ENCODE data around the gene SSTR3. TPM values are rescaled to one million over a fixed set of nuclear protein-coding genes. Genes with fewer than 3 reads are reported as not detected.
"Not testable (repeated sequence)": the region's sequence is repeated elsewhere in the genome, so short reads cannot be mapped to it uniquely, and the experiment has no call there.

SSTR3 gene
- total RNA-seq, 4 donors from 2014 or later: 0.16 to 0.41 TPM; not detected in 2

DNA sequence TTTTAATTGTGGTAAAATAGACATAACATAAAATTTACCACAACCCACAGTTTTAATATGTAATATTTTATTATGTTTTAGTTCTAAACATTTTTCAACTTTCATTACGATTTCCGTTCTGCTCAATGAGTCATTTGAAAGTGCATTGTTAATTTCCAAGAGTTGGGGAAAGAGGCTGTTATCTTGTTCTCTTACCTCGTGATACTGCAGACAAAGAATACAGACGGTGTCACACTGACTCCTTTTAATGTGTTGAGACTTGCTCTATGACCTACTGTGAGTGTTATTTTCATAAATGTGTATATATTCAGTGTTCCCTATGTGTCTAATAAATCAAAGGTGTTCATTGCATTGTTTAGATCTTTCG is 42.6 kb upstream of the SSTR3 start:
- DNase-seq: no peak
- intact Hi-C loops (cut with DNase I; ENCODE audit: low total_unique reads): no loop called here
- no peaks in the 10 kb centered on the region for H3K9me3 ChIP-seq
- no peak overlapping the region for H3K27ac ChIP-seq
- peaks cover 0 to 11% (median 7%) of the 10 kb centered on the region in 4 donors for H3K4me1 ChIP-seq
- 67 to 69% methylated on average over 5 of the region's 5 CpGs for WGBS, 2 donors (ENCODE audit: low coverage in 1 of 2)
- TF ChIP-seq EP300 (IDR thresholded peaks at IDR 0.05; ENCODE audit: low read depth) (no peak), POLR2AphosphoS5 (IDR thresholded peaks at IDR 0.05) (no peak), POLR2A (IDR thresholded peaks at IDR 0.05) (no peak)
- TF ChIP-seq, protein P1, sequence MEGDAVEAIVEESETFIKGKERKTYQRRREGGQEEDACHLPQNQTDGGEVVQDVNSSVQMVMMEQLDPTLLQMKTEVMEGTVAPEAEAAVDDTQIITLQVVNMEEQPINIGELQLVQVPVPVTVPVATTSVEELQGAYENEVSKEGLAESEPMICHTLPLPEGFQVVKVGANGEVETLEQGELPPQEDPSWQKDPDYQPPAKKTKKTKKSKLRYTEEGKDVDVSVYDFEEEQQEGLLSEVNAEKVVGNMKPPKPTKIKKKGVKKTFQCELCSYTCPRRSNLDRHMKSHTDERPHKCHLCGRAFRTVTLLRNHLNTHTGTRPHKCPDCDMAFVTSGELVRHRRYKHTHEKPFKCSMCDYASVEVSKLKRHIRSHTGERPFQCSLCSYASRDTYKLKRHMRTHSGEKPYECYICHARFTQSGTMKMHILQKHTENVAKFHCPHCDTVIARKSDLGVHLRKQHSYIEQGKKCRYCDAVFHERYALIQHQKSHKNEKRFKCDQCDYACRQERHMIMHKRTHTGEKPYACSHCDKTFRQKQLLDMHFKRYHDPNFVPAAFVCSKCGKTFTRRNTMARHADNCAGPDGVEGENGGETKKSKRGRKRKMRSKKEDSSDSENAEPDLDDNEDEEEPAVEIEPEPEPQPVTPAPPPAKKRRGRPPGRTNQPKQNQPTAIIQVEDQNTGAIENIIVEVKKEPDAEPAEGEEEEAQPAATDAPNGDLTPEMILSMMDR (IDR thresholded peaks at IDR 0.05): no peak
- in situ Hi-C loops (cut with MboI; ENCODE audit: low pct_ligation_motif_present in 1 of 4, low pct_unique_long_range_greater_than_20kb in 1 of 4, low sequenced_read_pairs in 3 of 4): no loop called here
- peaks cover 77% of the 10 kb centered on the region for H3K27me3 ChIP-seq
- H3K36me3 ChIP-seq: no peaks in the 10 kb centered on the region
- H3K4me3 ChIP-seq: no peak overlapping the region

DNA sequence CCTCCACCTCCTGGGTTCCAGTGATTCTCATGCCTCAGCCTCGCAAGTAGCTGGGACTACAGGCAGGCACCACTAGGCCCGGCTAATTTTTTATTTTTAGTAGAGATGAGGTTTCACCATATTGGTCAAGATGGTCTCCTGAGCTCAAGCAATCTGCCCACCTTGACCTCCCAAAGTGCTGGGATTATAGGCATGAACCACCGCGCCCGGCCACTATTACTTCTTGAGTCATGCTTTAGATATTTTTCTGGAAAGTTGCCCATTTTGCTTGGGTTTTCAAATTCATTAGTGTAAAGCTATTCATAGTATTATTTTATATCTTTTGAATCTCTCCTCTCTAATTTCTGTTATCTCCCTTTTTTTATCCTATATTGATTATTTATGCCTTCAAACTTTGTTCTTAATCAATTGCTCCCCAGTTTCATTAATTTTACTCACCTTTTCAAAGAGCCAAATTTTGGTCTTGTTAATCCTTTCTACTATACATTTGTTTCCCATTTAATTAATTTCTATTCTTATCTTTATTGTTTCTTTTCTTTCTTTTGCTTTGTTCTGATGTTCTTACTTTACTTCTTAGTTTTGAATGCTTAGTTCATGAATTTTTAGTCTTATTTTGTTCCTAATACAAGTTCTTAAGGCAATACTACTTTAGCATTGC is 42.1 kb upstream of the SSTR3 start:
- DNase-seq: no peak
- no peak overlapping the region for H3K27ac ChIP-seq
- H3K4me1 ChIP-seq: peaks cover 0 to 8% (median 5%) of the 10 kb centered on the region in 4 donors
- H3K9me3 ChIP-seq: no peaks in the 10 kb centered on the region
- H3K36me3 ChIP-seq: no peaks in the 10 kb centered on the region
- intact Hi-C loops (cut with DNase I; ENCODE audit: low total_unique reads): no loop called here
- 70 to 79% methylated on average over 3 to 5 of the region's 5 CpGs for WGBS, 2 donors (ENCODE audit: low coverage in 1 of 2)
- TF ChIP-seq, protein P1 (IDR thresholded peaks at IDR 0.05): no peak
- in situ Hi-C loops (cut with MboI; ENCODE audit: low pct_ligation_motif_present in 1 of 4, low pct_unique_long_range_greater_than_20kb in 1 of 4, low sequenced_read_pairs in 3 of 4): no loop called here
- H3K27me3 ChIP-seq: peaks cover 72% of the 10 kb centered on the region
- no peak overlapping the region for H3K4me3 ChIP-seq

GRCh38 chr22:37253126-37253660 is 40.9 kb upstream of the SSTR3 start:
- Histone ChIP-seq H3K36me3 (no peaks in the 10 kb centered on the region), H3K27ac (no peak overlapping the region), H3K27me3 (peaks cover 65% of the 10 kb centered on the region), H3K4me1 (peaks cover 0 to 4% (median 0%) of the 10 kb centered on the region in 4 donors), H3K9me3 (no peaks in the 10 kb centered on the region), H3K4me3 (no peak overlapping the region)
- DNase-seq: no peak
- 45 to 56% methylated on average over 7 of the region's 7 CpGs for WGBS, 2 donors (ENCODE audit: low coverage in 1 of 2)
- TF ChIP-seq EP300 (IDR thresholded peaks at IDR 0.05; ENCODE audit: low read depth) (no peak), POLR2AphosphoS5 (IDR thresholded peaks at IDR 0.05) (no peak), POLR2A (IDR thresholded peaks at IDR 0.05) (no peak)
- TF ChIP-seq, protein P1 (IDR thresholded peaks at IDR 0.05): no peak
- in situ Hi-C loops (cut with MboI; ENCODE audit: low pct_ligation_motif_present in 1 of 4, low pct_unique_long_range_greater_than_20kb in 1 of 4, low sequenced_read_pairs in 3 of 4): no loop called here
- intact Hi-C loops (cut with DNase I; ENCODE audit: low total_unique reads): no loop called here

GRCh38 chr22:37251836-37252235 is 39.6 kb upstream of the SSTR3 start:
- H3K27me3 ChIP-seq: peaks cover 52% of the 10 kb centered on the region
- H3K9me3 ChIP-seq; intact Hi-C loops (cut with DNase I; ENCODE audit: low total_unique reads); H3K36me3 ChIP-seq; DNase-seq; H3K4me3 ChIP-seq; in situ Hi-C loops (cut with MboI; ENCODE audit: low pct_ligation_motif_present in 1 of 4, low pct_unique_long_range_greater_than_20kb in 1 of 4, low sequenced_read_pairs in 3 of 4); H3K4me1 ChIP-seq; H3K27ac ChIP-seq: not testable (repeated sequence)
- 79 to 91% methylated on average over 5 to 8 of the region's 8 CpGs for WGBS, 2 donors (ENCODE audit: low coverage in 1 of 2)

DNA sequence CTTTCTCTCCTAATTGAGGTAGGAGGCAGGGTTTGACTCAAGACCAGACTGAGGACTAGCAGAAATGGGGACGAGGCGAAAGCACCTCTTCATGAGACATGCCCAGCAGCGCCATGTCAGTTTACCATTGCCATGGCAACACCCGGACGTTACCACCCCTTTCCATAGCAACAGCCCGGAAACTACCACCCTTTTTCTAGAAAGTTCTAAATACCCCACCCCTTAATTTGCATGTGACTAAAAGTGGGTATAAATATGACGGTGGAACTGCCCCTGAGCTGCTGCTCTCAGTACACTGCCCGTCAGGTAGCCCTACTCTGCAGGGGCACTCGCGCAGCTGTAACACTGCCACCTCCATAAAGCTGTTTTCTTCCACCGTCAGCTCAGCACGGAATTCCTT is 37.7 kb upstream of the SSTR3 start:
- H3K27ac ChIP-seq: no peak overlapping the region
- peaks cover 35% of the 10 kb centered on the region for H3K27me3 ChIP-seq
- no peaks in the 10 kb centered on the region for H3K9me3 ChIP-seq
- TF ChIP-seq POLR2AphosphoS5 (IDR thresholded peaks at IDR 0.05) (no peak), POLR2A (IDR thresholded peaks at IDR 0.05) (no peak), EP300 (IDR thresholded peaks at IDR 0.05; ENCODE audit: low read depth) (no peak)
- TF ChIP-seq, protein P1 (IDR thresholded peaks at IDR 0.05): no peak
- in situ Hi-C loops (cut with MboI; ENCODE audit: low pct_ligation_motif_present in 1 of 4, low pct_unique_long_range_greater_than_20kb in 1 of 4, low sequenced_read_pairs in 3 of 4) (no loop called here), intact Hi-C loops (cut with DNase I; ENCODE audit: low total_unique reads) (no loop called here)
- no peak overlapping the region for H3K4me3 ChIP-seq
- WGBS, 2 donors (ENCODE audit: low coverage in 1 of 2): 57 to 69% methylated on average over 2 to 12 of the region's 12 CpGs
- no peak for DNase-seq
- peaks cover 0 to 4% (median 0%) of the 10 kb centered on the region in 4 donors for H3K4me1 ChIP-seq
- no peaks in the 10 kb centered on the region for H3K36me3 ChIP-seq

Measured in transverse colon (tissue), 4 donors.